Measurements from ENCODE around the gene LRRC25.

LRRC25 gene

DNA sequence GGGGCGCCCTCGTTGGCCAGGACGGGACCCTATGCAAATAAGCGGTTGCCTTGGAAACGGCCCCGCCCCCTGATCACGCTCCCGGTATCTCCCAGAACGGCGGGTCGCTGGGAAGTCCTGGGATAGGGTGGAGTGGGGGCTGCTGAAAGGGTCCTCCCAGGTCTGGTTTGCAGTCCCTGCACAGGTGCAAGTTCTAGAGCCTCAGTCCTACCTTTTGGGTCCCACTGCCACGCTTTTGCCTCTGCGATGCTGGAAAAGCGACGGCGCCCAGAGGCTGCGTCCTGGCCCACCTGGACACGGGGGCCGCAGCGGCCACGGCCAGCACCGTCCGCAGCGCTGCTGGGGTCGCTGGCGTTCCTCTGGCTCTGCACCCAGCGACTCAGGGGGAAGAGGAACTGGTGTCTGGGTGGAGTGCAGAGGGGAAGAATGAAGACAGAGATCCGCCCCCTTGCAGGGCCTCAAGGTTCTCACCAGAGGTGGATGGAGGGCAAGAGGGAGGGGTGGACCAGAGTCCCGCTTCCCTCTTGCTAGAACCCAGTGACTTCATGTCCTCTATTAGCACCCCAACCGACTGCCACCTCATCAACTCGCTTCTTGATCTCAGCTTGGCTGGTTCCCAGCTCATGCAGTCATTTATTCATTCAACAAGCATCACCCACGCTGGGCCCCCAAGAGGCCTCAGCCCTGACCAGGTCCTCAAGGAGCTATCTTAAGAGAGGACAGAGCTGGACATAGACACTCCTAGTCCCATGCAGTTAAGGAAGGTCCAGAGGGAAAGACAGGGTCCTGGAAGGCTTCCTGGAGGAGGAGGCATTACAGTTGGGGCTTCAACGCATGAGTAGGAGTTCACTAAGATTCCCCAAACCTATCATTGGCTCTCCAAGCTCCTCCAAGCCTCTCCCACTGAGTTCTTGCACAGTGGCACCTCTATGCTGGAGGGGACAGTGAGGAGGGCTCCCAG lies at the start of gene LRRC25:
Gene LRRC25, minus strand, starts transcription at position 381 of the 961 bp plus-strand sequence. CDS start 659 bp downstream, outside the sequence.
- Histone ChIP-seq H3K9me3 (ENCODE audit: control insufficient read depth, insufficient read depth, low read length) (no peaks in the 10 kb centered on the region), H3K4me1 (ENCODE audit: control insufficient read depth, insufficient read depth, low read length) (no peaks in the 10 kb centered on the region), H3K4me3 (ENCODE audit: low read depth, low read length) (peak within 1 kb of the TSS; percentile 33), H3K27me3 (ENCODE audit: control insufficient read depth, insufficient read depth, low read length) (peaks cover 2% of the 10 kb centered on the region), H3K36me3 (ENCODE audit: control insufficient read depth, insufficient read depth, low read length) (no peaks in the 10 kb centered on the region), H3K9ac (ENCODE audit: low read depth, low read length) (no peak within 1 kb of the TSS)

DNA sequence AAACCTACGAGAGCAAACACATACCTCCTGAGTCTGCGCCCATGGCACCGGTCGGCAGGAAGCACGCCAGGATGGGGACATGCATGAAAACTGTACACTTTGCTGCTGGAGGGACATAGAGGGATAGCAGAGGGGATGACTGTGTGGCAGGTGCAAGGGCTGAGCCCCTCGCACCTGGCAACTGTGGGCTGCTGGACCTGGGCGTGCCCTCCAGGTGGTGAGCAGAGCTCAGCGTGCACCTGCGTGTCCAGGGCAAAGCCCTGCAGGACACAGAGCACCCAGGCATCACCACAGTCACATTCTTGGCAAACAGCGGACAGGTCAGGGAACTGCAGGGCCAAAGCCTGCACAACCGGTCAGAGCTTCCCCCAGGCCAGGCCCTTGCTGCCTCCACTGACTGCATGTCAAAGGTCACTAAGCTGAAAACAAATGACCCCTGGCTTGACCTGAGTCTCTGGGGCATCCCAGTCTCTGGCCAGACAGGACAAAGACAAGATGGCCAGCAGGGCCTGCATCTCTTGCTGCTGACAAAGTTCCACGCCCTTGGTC lies 49.5 kb upstream of the LRRC25 start:
- no peaks in the 10 kb centered on the region for H3K9me3 ChIP-seq (ENCODE audit: control insufficient read depth, insufficient read depth, low read length)
- H3K4me1 ChIP-seq (ENCODE audit: control insufficient read depth, insufficient read depth, low read length): no peaks in the 10 kb centered on the region
- no peaks in the 10 kb centered on the region for H3K27me3 ChIP-seq (ENCODE audit: control insufficient read depth, insufficient read depth, low read length)
- peaks cover 54% of the 10 kb centered on the region for H3K36me3 ChIP-seq (ENCODE audit: control insufficient read depth, insufficient read depth, low read length)
- H3K4me3 ChIP-seq (ENCODE audit: low read depth, low read length): no peak overlapping the region
- H3K9ac ChIP-seq (ENCODE audit: low read depth, low read length): no peak overlapping the region

DNA sequence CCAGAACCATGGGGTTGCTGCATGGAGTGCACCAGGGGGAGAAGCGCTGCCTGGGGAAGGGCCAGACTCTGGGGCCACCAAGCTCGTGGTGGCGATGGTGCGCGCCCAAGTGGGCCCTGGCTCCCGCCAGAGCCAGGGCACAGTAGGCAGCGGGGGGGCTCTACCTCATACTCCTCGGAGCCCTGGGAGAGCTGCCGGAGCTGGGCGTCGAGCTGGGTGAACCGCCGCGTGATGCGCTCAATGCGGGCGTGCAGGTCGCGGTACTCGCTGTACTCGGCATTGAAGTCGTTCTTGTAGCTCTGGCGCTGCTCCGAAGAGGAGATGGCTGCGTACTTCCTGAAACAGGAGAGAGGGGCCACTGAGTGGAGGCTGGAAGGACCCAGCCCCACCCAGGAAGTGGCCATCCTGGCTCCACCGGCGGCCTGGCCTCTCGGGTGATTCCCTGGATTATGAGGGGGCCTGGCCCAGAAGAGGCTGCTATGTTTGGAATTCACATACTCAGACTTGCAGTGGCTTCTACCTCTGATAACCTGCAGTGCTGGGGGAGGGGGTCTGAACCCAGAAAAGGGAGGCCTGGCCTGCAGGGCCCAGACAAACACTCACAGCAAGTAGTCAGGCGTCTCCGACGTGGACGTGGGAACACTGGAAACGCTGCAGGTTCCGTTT lies 48.9 kb upstream of the LRRC25 start:
- Histone ChIP-seq H3K27me3 (ENCODE audit: control insufficient read depth, insufficient read depth, low read length) (no peaks in the 10 kb centered on the region), H3K9me3 (ENCODE audit: control insufficient read depth, insufficient read depth, low read length) (no peaks in the 10 kb centered on the region), H3K4me1 (ENCODE audit: control insufficient read depth, insufficient read depth, low read length) (no peaks in the 10 kb centered on the region), H3K9ac (ENCODE audit: low read depth, low read length) (no peak overlapping the region), H3K36me3 (ENCODE audit: control insufficient read depth, insufficient read depth, low read length) (peaks cover 52% of the 10 kb centered on the region), H3K4me3 (ENCODE audit: low read depth, low read length) (no peak overlapping the region)

DNA sequence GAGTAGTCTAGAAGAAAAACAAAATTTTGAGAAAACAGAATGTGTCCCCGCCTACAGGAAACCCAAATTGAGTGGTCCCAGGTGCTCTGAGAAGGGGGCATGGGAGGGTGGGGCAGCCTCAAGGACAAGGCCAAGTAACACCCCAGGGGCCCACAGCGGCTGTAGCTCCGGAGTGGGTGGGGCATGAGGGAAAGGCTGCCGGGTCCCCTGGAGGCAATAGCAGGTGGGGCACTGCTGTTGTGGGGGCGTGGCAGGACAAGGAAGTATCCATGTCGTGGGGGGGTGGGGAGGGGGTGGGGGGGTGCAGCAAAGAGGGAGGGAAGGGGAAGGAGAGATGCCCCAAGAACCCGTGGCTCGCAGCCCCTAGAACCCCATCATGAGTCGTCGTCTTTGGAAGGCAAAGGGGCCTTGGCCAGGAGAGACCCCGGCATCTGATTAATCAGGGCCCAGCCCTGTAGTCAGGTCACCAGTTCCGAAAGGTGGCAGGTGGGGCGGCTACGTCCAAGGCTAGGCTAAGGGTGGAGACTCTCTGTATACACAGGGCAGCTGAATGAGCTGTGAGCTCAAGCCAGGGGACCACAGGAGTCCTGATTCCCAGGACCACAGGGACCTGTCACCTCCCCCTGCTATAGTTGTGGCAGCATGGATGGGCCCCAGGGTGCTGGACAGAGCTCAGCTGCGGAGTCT lies 48.0 kb upstream of the LRRC25 start:
- Histone ChIP-seq H3K9me3 (ENCODE audit: control insufficient read depth, insufficient read depth, low read length) (no peaks in the 10 kb centered on the region), H3K36me3 (ENCODE audit: control insufficient read depth, insufficient read depth, low read length) (peaks cover 48% of the 10 kb centered on the region), H3K27me3 (ENCODE audit: control insufficient read depth, insufficient read depth, low read length) (no peaks in the 10 kb centered on the region), H3K4me3 (ENCODE audit: low read depth, low read length) (no peak overlapping the region), H3K9ac (ENCODE audit: low read depth, low read length) (no peak overlapping the region), H3K4me1 (ENCODE audit: control insufficient read depth, insufficient read depth, low read length) (no peaks in the 10 kb centered on the region)

DNA sequence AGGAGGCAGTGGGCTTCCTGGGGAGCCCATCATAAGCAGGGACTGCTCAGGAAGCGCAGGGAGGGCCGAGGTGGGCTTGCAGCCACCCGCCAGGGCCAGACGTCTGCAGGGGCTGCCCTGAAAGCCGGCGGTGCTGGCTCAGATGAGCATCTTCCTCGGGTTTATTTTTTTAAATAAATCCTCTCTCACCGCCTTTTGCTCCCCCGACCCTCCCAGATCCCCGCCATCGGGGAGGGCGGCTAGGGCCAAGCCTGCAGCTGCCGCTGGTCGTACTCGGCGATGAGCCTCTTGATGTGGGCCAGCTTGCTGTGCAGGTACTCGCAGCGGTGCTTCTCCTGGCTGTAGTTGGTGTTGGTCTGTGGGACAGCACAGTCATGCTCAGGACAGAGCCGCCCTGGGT lies 47.1 kb upstream of the LRRC25 start:
- Histone ChIP-seq H3K4me3 (ENCODE audit: low read depth, low read length) (no peak overlapping the region), H3K36me3 (ENCODE audit: control insufficient read depth, insufficient read depth, low read length) (peaks cover 39% of the 10 kb centered on the region), H3K4me1 (ENCODE audit: control insufficient read depth, insufficient read depth, low read length) (peaks cover 5% of the 10 kb centered on the region), H3K9me3 (ENCODE audit: control insufficient read depth, insufficient read depth, low read length) (no peaks in the 10 kb centered on the region), H3K27me3 (ENCODE audit: control insufficient read depth, insufficient read depth, low read length) (no peaks in the 10 kb centered on the region), H3K9ac (ENCODE audit: low read depth, low read length) (no peak overlapping the region)

DNA sequence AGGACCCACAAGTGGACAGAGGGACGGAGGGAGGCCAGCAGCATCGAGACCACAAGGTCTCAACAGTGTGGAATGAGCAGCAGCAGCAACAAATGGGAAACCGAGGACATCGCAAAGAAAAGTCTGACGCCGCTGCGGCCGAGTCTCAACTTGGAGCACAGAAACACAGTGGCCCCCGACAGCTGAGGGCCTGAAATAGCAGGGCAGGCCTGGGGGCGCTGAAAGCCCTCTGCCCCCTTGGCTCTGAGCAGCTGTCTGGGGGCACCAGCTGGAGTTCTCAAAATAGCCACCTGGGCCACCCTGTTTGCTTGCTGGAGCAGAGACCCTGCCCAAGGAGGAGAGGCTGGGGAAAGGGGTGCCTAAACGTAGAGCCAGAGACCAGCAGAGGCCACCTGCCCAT lies 46.4 kb upstream of the LRRC25 start:
- no peaks in the 10 kb centered on the region for H3K27me3 ChIP-seq (ENCODE audit: control insufficient read depth, insufficient read depth, low read length)
- no peaks in the 10 kb centered on the region for H3K9me3 ChIP-seq (ENCODE audit: control insufficient read depth, insufficient read depth, low read length)
- peaks cover 33% of the 10 kb centered on the region for H3K36me3 ChIP-seq (ENCODE audit: control insufficient read depth, insufficient read depth, low read length)
- H3K9ac ChIP-seq (ENCODE audit: low read depth, low read length): no peak overlapping the region
- peaks cover 12% of the 10 kb centered on the region for H3K4me1 ChIP-seq (ENCODE audit: control insufficient read depth, insufficient read depth, low read length)
- no peak overlapping the region for H3K4me3 ChIP-seq (ENCODE audit: low read depth, low read length)

DNA sequence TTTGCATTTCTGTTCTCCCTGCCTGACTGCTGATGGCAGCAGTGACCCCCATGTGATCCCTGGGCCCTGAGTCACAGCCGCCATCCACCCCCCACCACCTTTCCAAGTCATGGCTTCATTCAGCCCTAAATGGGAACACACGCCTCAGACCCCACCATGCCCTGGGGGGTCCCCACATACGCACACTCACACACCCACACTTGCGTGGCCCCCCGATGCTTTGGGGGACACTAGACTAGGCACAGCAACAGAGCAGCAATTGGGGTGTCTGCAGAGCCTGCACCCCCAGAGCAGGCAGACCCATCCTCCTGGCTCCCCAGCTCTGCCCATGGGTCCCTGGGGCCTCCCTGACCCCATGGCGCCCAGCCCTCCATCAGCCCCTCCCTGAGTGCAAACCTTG lies 46.0 kb upstream of the LRRC25 start:
- no peaks in the 10 kb centered on the region for H3K9me3 ChIP-seq (ENCODE audit: control insufficient read depth, insufficient read depth, low read length)
- peaks cover 13% of the 10 kb centered on the region for H3K4me1 ChIP-seq (ENCODE audit: control insufficient read depth, insufficient read depth, low read length)
- H3K9ac ChIP-seq (ENCODE audit: low read depth, low read length): no peak overlapping the region
- no peaks in the 10 kb centered on the region for H3K27me3 ChIP-seq (ENCODE audit: control insufficient read depth, insufficient read depth, low read length)
- peaks cover 31% of the 10 kb centered on the region for H3K36me3 ChIP-seq (ENCODE audit: control insufficient read depth, insufficient read depth, low read length)
- no peak overlapping the region for H3K4me3 ChIP-seq (ENCODE audit: low read depth, low read length)

DNA sequence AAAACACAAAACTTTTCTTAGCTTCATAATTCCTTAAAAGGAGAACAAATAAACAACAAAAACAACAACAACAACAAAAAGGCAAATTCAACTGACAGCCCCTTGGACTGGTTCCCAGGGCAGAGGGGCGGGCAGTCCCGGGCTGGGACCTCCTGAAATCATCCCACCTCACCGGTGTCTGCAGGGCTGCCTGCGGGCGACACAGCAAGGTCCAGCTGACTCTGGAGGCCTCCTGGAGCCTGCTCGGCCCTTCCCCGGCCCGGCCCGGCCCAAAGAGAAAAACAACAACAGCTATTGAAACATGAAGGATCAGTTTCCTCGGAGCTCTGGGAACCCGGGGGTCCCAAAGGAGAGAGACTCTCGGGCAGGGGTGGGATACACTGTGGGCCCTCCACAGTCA lies 45.5 kb upstream of the LRRC25 start:
- H3K4me1 ChIP-seq (ENCODE audit: control insufficient read depth, insufficient read depth, low read length): peaks cover 13% of the 10 kb centered on the region
- no peaks in the 10 kb centered on the region for H3K9me3 ChIP-seq (ENCODE audit: control insufficient read depth, insufficient read depth, low read length)
- H3K27me3 ChIP-seq (ENCODE audit: control insufficient read depth, insufficient read depth, low read length): no peaks in the 10 kb centered on the region
- no peak overlapping the region for H3K4me3 ChIP-seq (ENCODE audit: low read depth, low read length)
- H3K36me3 ChIP-seq (ENCODE audit: control insufficient read depth, insufficient read depth, low read length): peaks cover 31% of the 10 kb centered on the region
- no peak overlapping the region for H3K9ac ChIP-seq (ENCODE audit: low read depth, low read length)

DNA sequence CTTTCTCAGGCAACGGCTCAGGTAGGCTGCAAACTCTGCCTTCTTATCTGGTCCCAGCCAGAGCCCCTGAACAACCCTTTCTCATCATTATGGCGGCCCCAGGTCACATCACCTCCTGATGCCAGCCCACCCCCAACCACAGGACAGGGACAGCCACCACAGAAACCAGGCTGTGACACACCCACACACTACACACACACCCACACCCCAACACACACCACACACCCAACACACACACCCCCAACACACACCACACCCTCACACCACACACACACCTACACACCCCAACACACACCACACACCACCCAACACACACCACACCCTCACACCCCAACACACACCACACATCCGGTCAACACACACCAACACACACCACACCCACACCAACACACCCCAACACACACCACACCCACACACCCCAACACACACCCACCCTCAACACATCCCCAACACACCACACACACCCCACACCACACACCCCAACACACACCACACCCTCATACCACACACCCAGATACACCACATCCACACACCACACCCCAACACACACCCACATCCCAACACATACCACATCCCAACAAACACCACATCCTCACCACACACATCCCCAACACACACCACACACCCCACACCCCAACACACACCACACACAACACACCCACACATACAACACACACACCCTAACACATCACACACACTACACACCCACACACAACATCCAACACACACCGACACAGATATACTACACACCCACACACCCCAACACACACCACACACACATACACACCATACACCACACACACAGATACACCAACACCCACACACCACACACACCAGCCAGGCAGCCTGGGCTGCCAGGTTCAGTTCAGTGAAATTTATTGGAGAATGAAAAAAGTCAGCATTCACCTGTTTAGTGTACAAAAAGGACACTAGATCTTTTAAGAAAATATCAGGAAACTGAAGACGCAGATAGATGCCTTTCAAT lies 44.7 kb upstream of the LRRC25 start:
- Histone ChIP-seq H3K4me1 (ENCODE audit: control insufficient read depth, insufficient read depth, low read length) (peaks cover 13% of the 10 kb centered on the region), H3K4me3 (ENCODE audit: low read depth, low read length) (no peak overlapping the region), H3K27me3 (ENCODE audit: control insufficient read depth, insufficient read depth, low read length) (no peaks in the 10 kb centered on the region), H3K9ac (ENCODE audit: low read depth, low read length) (no peak overlapping the region), H3K9me3 (ENCODE audit: control insufficient read depth, insufficient read depth, low read length) (no peaks in the 10 kb centered on the region), H3K36me3 (ENCODE audit: control insufficient read depth, insufficient read depth, low read length) (peaks cover 29% of the 10 kb centered on the region)

DNA sequence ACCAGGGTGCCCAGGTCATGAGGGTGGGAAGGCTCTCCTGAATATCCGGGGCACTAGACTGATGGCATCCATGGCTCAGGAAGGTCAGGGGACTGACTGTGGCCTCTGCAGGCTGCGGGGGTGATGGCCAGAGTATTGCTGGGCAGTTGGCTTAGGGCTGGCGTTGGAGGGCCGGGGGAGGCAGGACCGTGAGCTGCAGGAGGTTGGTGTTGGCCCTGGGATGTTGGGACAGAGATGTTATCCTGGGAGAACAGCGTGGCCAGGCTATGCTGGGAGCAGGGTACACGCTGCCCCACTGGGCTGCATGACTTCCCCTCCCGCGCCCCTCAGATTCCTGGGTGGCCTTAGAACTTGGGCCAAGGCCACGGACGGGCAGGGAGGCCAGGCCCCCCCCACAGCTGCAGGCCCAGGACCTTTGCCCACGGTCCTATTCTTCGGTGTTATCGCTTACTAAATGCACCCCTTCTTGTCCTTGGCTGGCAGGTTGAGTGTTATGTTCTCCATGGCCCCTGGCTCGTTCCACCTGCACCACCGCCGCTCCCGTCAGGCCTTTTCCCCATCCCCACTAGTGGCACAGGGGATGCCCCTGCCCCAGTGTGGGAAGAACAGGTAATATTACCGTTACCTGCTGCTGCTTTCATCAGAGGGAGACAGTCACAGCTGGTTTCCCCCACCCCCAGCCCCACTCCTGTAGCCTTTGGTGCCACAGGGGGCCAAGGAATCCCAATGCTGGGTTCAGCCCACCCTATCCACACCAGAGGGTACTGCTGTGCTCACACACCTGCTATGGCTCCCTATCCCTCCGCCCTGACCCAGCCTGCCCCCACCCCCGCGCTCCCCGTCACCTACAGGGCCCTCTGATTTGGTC lies 43.7 kb upstream of the LRRC25 start:
- H3K4me3 ChIP-seq (ENCODE audit: low read depth, low read length): no peak overlapping the region
- H3K27me3 ChIP-seq (ENCODE audit: control insufficient read depth, insufficient read depth, low read length): no peaks in the 10 kb centered on the region
- no peak overlapping the region for H3K9ac ChIP-seq (ENCODE audit: low read depth, low read length)
- peaks cover 25% of the 10 kb centered on the region for H3K36me3 ChIP-seq (ENCODE audit: control insufficient read depth, insufficient read depth, low read length)
- no peaks in the 10 kb centered on the region for H3K9me3 ChIP-seq (ENCODE audit: control insufficient read depth, insufficient read depth, low read length)
- H3K4me1 ChIP-seq (ENCODE audit: control insufficient read depth, insufficient read depth, low read length): peaks cover 15% of the 10 kb centered on the region
